GM20431 (cell line): ENCODE data around the gene HIPK3.
"Not testable (repeated sequence)": the region's sequence is repeated elsewhere in the genome, so short reads cannot be mapped to it uniquely, and the experiment has no call there.

Source experiments
- in situ Hi-C: fragments of 300-500 bp; cut with MseI, MboI; formaldehyde crosslinking; loops from one replicate; pipeline ENCODE4 v1.15.0; 2020; ENCODE audit warnings: low sequenced_read_pairs; ENCODE audit not compliant: unreplicated experiment

Gene HIPK3

GRCh38 chr11:33257160-33257896 is at the start of gene HIPK3:
HIPK3 (plus strand) TSS chr11:33257381.
- in situ Hi-C loops = no loop called here

GRCh38 chr11:33207408-33207985 is 49.7 kb upstream of the HIPK3 start:
- in situ Hi-C loops = no loop called here

- in situ Hi-C loops = no loop called here
These were observed 49.0 kb upstream of the HIPK3 start for GRCh38 chr11:33208150-33208549.

GRCh38 chr11:33211153-33211552 is 46.0 kb upstream of the HIPK3 start:
- in situ Hi-C loops = no loop called here

GRCh38 chr11:33211580-33211979 is 45.6 kb upstream of the HIPK3 start:
- in situ Hi-C loops = no loop called here

GRCh38 chr11:33214187-33214586 is 43.0 kb upstream of the HIPK3 start:
- in situ Hi-C loops = no loop called here

GRCh38 chr11:33214767-33215166 is 42.4 kb upstream of the HIPK3 start:
- in situ Hi-C loops = no loop called here

- in situ Hi-C loops = not testable (repeated sequence)
These were observed 40.5 kb upstream of the HIPK3 start for GRCh38 chr11:33216676-33217075.

GRCh38 chr11:33222052-33222750 is 35.0 kb upstream of the HIPK3 start:
- in situ Hi-C loops = no loop called here

GRCh38 chr11:33225371-33225770 is 31.8 kb upstream of the HIPK3 start:
- in situ Hi-C loops = no loop called here

GRCh38 chr11:33227578-33228261 is 29.5 kb upstream of the HIPK3 start:
- in situ Hi-C loops = no loop called here

- in situ Hi-C loops = no loop called here
These were observed 22.6 kb upstream of the HIPK3 start for GRCh38 chr11:33234397-33235190.

GRCh38 chr11:33237039-33237597 is 20.1 kb upstream of the HIPK3 start:
- in situ Hi-C loops = no loop called here

- in situ Hi-C loops = no loop called here
These were observed 14.6 kb upstream of the HIPK3 start for GRCh38 chr11:33242575-33242974.

- in situ Hi-C loops = not testable (repeated sequence)
These were observed 13.5 kb upstream of the HIPK3 start for GRCh38 chr11:33243654-33244053.

GRCh38 chr11:33248416-33248971 is 8.7 kb upstream of the HIPK3 start:
- in situ Hi-C loops = no loop called here

GRCh38 chr11:33256031-33256812 is 959 bp upstream of the HIPK3 start:
- in situ Hi-C loops = no loop called here

GRCh38 chr11:33256813-33257159 is 395 bp upstream of the HIPK3 start:
- in situ Hi-C loops = no loop called here
